HG02938 (cell line): ENCODE measurements around the gene INTU.
"Not testable (repeated sequence)": the region's sequence is repeated elsewhere in the genome, so short reads cannot be mapped to it uniquely, and the experiment has no call there.

ENCODE experiments used
- ATAC-seq: cut with Tn5 transposase; IDR thresholded peaks from one replicate; pipeline ENCODE4 v1.9.1; 2021; ENCODE audit warnings: mild to moderate bottlenecking, moderate library complexity; ENCODE audit not compliant: unreplicated experiment

Gene INTU

DNA sequence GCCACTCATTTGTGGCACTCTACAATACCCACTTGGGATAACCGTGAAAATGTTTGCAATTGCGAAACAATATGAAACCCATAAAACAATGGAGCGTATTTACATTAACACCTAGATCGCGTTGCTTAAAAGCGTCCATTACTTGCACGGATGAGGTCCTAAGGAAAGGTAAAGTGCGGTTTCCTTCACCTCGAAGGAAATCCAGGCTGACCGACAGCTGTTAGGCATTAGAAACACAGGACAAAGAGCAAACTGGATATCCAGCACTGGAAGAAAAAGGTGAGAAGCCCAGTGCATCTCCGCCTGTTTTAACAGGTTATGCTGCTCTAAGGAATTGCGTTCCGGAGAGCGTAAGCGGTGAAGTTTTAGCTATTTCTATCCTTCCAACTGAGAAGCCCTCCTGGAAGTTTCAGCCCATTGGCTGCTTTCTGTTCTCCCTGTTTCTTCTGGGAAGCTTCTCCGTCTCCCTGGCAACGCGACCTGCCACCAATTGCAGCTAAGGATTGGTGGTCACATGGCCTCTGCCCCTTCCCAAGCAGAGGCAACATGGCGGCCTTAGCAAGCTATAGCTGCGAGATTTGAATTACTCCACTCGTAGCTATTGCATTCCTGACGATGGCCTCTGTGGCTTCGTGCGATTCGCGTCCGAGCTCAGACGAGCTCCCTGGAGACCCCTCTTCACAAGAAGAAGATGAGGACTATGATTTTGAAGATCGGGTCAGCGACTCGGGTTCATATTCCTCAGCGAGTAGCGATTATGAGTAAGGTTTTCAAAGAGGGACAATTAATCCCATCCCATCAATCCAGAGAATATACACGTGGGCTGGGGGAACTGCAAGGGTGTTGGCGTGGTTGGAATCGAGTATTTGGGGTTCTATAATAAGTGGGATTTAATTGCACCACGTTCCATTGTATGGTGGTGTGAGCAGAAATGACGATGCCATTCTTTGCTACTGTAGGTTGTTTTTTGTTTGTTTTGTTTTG lies at the start of gene INTU:
Gene INTU, plus strand, starts transcription at position 538 of the 984 bp plus-strand sequence. Its CDS starts 78 bp downstream, at position 616.
- ATAC-seq = peak; percentile 97

DNA sequence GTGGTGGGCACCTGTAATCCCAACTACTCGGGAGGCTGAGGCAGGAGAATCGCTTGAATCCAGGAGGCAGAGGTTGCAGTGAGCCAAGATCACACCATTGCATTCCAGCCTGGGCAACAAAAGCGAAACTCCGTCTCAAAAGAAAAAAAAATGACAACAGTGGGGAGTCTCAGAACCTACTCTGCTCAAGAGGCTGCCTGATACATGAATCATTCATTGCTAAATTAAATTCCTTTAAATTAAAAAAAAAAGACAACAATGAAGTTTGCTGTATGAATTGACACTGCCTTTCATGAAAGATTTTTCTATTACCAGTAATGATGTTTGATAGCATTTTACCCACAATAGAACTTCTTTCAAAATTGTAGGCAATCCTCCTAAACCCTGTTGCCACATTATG lies 46.3 kb upstream of the INTU start:
- ATAC-seq = not testable (repeated sequence)

- ATAC-seq = peak; percentile 92
Measured at GRCh38 chr4:127586922-127587571, 45.7 kb upstream of the INTU start.

DNA sequence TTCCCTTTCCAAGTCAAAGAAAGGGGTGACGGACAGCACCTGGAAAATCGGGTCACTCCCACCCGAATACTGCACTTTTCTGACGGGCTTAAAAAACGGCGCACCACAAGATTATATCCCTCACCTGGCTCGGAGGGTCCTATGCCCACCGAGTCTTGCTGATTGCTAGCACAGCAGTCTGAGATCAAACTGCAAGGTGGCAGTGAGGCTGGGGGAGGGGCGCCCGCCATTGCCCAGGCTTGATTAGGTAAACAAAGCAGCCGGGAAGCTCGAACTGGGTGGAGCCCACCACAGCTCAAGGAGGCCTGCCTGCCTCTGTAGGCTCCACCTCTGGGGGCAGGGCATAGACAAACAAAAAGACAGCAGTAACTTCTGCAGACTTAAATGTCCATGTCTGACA lies 43.6 kb upstream of the INTU start:
- not testable (repeated sequence) for ATAC-seq

GRCh38 chr4:127598656-127599055 lies 34.1 kb upstream of the INTU start:
- no peak for ATAC-seq

GRCh38 chr4:127601029-127601428 lies 31.7 kb upstream of the INTU start:
- no peak for ATAC-seq

- ATAC-seq = no peak
Measured at GRCh38 chr4:127604949-127605709, 27.6 kb upstream of the INTU start.

DNA sequence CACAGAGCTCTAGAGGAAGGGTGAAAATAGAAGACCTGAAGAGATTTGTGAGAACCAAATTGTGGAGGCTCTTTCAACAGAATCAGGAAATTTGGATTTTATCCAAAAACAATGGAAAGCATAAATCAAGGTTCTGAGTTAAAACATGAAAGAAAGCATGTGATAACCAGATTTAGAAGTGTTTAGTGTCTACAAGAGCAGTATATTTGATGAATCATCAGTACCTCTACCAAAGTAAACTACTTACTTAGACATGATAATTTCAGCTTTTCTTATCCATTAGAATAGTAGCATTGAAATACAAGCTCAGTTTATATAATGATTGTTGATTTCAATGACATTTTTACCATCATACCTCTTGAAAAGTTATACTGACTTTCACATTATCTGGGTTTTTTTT lies 25.9 kb upstream of the INTU start:
- ATAC-seq = no peak

- ATAC-seq = no peak
Measured at GRCh38 chr4:127609484-127609883, 23.3 kb upstream of the INTU start.

DNA sequence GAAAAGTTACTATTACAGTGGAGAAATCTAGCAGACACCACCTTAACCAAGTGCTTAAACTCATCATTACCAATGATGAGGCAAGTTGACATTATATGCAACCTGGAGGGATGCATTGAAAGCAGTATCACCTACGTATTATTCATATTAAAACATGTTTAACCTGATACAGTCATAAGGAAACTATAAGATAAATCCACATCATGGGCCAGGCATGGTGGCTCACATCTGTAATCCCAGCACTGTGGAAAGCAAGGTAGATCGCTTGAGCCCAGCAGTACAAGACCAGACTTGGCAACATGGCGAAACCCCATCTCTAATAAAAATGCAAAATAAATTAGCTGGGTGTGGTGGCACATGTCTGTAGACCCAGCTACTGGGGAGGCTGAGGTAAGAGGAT lies 22.3 kb upstream of the INTU start:
- ATAC-seq = no peak

GRCh38 chr4:127616898-127617297 lies 15.9 kb upstream of the INTU start:
- no peak for ATAC-seq

- no peak for ATAC-seq
Measured at GRCh38 chr4:127618427-127618826, 14.3 kb upstream of the INTU start.

GRCh38 chr4:127622621-127622920 lies 10.2 kb upstream of the INTU start:
- no peak for ATAC-seq

DNA sequence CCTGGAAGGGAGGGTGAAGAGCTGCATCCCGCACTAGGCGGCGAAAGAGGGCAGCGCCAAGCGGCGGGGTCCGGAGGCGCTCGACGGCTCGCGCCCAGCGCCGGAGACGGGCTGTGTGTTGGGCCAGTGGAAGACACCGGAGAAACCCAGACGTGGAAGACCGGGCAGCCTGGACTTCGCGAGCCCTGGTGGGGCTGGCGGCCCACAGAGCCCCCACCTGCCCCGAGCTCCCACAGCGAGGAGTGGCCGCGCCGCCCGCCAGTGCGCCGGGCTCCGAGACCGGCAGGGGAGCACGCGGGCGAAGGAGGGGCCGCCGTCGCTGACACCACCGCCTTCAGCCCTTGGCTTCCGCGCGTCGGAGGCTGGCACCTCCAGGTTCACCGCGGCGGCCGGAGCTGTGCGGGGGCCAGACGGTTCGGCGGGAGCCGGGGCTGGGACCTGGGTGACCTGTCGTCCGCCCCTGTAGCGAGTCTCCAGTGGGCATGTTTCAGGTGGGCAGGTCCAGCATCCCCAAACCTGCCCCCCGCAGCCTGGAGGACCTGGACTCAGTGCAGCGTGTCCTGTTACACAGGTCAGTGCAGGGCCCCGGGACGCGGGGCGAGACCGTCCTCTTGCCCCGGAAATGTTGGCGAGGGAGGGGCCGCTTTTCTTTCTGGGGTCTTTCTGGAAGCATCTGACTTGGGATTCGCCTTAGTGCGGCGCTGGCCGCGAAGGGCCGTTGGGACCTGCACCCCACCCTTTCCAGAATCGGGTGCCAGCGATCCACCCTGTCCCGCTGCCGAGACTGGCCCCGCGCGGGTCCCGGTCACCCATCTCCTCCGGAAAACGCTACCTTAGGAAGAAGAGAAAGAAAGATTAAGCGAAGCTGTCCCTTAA lies 9.6 kb upstream of the INTU start:
- peak; percentile 57 for ATAC-seq

- ATAC-seq = no peak
Measured at GRCh38 chr4:127623797-127624083, 9.0 kb upstream of the INTU start.

GRCh38 chr4:127624173-127624572 lies 8.6 kb upstream of the INTU start:
- no peak for ATAC-seq

DNA sequence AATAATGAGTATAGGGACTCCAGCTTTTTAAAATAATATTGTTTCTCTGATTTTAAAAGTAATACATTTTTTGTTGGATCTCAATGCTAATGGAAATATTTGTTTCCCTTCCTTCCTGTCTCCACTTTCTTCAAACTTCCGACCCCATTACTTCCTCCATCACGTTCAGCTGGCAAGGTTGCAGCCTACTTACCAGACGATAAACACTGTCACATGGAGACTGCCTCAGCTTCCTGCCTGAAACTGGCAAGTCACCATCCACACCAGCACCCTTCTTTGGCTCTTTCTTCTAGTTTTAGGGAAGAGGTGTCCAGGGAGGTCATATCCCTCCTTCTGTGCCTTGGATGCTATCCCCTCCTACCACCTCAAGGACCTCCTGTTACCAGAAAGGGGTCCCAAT lies 3.4 kb upstream of the INTU start:
- no peak for ATAC-seq

DNA sequence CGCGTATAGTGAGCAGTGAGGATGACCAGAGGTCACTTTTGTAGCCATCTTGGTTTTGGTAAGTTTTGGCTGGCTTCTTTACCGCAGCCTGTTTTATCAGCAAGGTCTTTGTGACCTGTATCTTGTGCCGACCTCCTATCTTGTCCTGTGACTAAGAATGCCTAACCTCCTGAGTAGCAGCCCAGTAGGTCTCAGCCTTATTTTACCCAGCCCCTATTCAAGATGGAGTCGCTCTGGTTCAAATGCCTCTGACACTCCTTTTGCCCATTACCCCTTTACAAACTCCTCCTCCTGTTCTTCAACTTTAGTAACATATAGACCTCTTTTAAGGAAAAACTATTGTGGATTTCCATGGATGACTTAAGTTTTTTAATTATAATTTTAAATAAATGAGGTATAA lies 2.6 kb upstream of the INTU start:
- ATAC-seq = no peak

- ATAC-seq = no peak
Measured at GRCh38 chr4:127631420-127631819, 1.3 kb upstream of the INTU start.

- ATAC-seq = no peak
Measured at GRCh38 chr4:127634181-127634580, 1.4 kb downstream of the INTU start.

DNA sequence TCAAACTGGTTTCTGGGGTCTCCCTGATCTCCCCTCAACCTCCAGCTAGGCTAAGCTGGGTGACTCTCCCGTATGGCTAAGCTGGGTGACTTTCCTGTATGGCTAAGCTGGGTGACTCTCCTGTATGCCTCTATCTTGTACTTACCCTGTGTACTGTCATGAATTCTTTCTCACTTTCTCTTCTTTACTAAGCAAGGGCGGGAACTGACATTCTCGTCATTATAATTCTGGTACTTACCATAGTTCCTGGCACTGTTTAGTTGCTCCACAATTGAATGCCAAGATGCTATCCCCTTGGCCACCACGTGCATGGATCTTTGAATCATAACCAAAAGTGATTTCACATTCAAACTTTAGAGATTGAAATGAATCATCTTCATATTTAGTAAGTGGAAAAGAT lies 8.8 kb downstream of the INTU start:
- ATAC-seq = no peak
